BLaER1 treated with 17β-estradiol and CSF1 and Interleukin-3, amounts not matched to agents 10 nM and 100 nM (cell line): ENCODE measurements around the gene CA11.
A peak's percentile ranks its signal among the peaks of the same experiment; 100 is the strongest.

Experiments used
- H3K27ac ChIP-seq, 11 experiments: shearing (Covaris generic); formaldehyde crosslinking; 2 replicates each; pipeline ENCODE4 v1.8.1; 2022
- H3K27me3 ChIP-seq, 11 experiments: shearing (Covaris generic); formaldehyde crosslinking; 2 replicates each; pipeline ENCODE4 v1.8.1; 2022
- H3K36me3 ChIP-seq, 11 experiments: shearing (Covaris generic); formaldehyde crosslinking; 2 replicates each; pipeline ENCODE4 v1.8.1; 2022
- H3K4me1 ChIP-seq, 10 experiments: shearing (Covaris generic); formaldehyde crosslinking; 2 replicates each; pipeline ENCODE4 v1.8.1; 2022
- H3K4me2 ChIP-seq, 11 experiments: shearing (Covaris generic); formaldehyde crosslinking; 2 replicates each; pipeline ENCODE4 v1.8.1; 2022
- H3K4me3 ChIP-seq, 10 experiments: shearing (Covaris generic); formaldehyde crosslinking; 2 replicates each; pipeline ENCODE4 v1.8.1; 2022
- H3K9ac ChIP-seq, 11 experiments: shearing (Covaris generic); formaldehyde crosslinking; 2 replicates each; pipeline ENCODE4 v1.8.1; 2022
- H3K9me3 ChIP-seq, 11 experiments: shearing (Covaris generic); formaldehyde crosslinking; replicated peaks in 1 of 11; 2 replicates each; pipeline ENCODE4 v1.8.1; 2022
- H4K20me1 ChIP-seq, 11 experiments: shearing (Covaris generic); formaldehyde crosslinking; 2 replicates each; pipeline ENCODE4 v1.8.1; 2022
- Cebpa-rat ChIP-seq, 11 experiments: shearing (Covaris generic); IDR thresholded peaks; 2 replicates each; pipeline ENCODE4 v1.8.1; 2022

The CA11 gene

DNA sequence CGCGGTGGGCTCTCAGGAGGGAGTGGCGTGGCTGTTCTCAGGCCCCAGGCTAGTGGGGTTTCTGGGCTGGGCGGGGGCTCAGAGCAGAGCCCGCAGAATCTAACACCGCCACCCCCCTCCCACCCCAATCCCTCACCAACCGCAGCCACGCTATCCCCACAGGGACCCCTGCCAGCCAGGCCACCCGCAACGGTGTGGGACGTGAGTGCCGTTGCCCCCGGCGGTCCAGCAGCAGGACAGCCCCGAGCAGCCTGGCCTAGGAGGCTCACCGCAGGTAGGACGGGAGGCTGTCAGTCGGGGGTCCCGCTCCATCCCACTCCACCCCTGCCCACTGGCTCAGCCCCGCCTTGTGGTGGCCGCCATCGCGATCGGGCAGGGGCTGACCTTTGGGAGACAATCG lies 27.0 kb upstream of the CA11 start, which contains the start of gene NTN5:
TSS of gene NTN5 (minus strand) at position 24 of the 400 bp plus-strand sequence. CDS start 2,031 bp downstream, outside the sequence.
- Histone ChIP-seq H4K20me1 (no peaks in the 10 kb centered on the region), H3K9me3 (no peaks in the 10 kb centered on the region), H3K27me3 (no peaks in the 10 kb centered on the region), H3K27ac (peak within 1 kb of the TSS in 2 of 11 experiments; percentile 23 to 29; a peak in 2 of 22 replicates), H3K4me2 (peak within 1 kb of the TSS in 3 of 11 experiments; percentile 5 to 19 (median 15); a peak in 3 of 22 replicates), H3K9ac (peak within 1 kb of the TSS in 1 of 11 experiments; percentile 41; a peak in 4 of 22 replicates), H3K36me3 (no peaks in the 10 kb centered on the region), H3K4me3 (no peak within 1 kb of the TSS), H3K4me1 (peaks cover 8 to 29% (median 19%) of the 10 kb centered on the region in 10 experiments; a peak in 19 of 20 replicates)
- TF ChIP-seq Cebpa-rat (IDR thresholded peaks at IDR 0.05), result no peak

DNA sequence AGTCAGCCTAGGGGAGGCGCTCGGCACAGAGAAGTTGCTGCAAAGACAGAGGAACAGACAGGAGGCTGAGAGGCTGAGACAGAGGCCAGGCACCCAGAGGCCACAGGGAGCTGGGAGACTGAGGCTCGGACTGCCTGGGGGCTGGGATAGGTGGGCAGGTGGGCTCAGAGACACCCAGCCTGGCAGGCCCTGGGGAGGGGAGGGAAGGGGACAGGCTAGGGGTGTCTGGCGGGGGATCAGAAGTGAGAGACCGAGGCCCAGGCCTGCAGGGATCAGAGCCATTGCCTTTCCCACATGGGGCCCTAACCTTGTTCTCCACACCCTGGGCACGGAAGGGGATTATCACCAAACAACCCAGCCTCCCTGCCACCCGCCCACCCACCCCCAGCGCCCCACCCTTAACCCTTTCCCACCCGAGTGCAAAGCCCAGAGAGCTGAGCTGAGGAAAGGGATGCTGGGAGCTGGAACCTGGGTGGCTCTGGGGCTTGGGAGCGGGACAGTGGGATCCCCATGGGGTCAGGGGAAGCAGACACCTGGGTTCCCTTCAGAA lies 25.5 kb upstream of the CA11 start:
- Histone ChIP-seq H3K4me1 (peaks cover 7 to 24% (median 16%) of the 10 kb centered on the region in 10 experiments; a peak in 19 of 20 replicates), H3K27ac (peak overlapping the region in 4 of 11 experiments; percentile 13 to 29 (median 19); a peak in 3 of 22 replicates), H3K9ac (peak overlapping the region in 2 of 11 experiments; percentile 13 to 41; a peak in 2 of 22 replicates), H4K20me1 (no peaks in the 10 kb centered on the region), H3K36me3 (no peaks in the 10 kb centered on the region), H3K4me2 (peak overlapping the region in 3 of 11 experiments; percentile 5 to 19 (median 15); a peak in 3 of 22 replicates), H3K4me3 (no peak overlapping the region), H3K27me3 (no peaks in the 10 kb centered on the region), H3K9me3 (no peaks in the 10 kb centered on the region)
- no peak for TF ChIP-seq Cebpa-rat (IDR thresholded peaks at IDR 0.05)

DNA sequence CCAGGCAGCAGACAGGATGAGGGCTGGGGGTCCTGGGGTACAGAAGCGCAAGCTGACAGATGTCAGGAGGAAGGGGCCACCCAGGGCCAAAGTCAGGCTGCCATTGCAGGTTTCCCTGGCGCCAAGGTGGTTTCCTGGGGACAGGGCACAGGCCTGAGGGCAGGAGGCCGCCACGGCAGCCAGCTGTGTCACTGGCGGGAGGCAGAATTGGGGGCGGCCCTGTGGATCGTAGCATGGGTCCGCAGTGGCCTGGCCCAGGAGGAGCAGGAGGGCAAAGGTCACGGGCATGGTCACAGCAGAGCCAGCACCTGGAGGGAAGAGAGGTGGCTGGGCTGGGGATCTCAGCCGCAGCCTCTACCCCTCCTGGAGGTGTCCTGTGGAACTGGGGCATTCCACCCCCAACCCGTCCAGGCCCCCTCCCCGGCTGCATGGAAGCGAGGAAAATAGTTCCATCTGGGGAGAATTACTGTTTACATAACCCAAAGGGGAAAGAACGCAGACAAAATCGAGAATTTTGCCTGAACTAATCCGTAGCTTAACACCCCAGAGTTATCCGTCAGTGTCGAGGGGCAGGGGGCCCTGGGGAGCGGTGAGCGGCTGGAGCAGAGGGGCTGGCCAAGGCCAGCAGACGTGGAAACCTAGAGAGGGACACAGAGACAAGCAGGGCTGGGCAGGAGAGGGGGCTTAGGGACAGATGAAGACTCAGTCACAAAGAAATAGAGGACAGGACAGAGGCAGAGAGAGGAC lies 24.9 kb upstream of the CA11 start:
- Histone ChIP-seq H3K9me3 (no peaks in the 10 kb centered on the region), H3K4me2 (no peak overlapping the region), H3K36me3 (no peaks in the 10 kb centered on the region), H3K27ac (peak overlapping the region in 5 of 11 experiments; percentile 13 to 34 (median 22); a peak in 5 of 22 replicates), H3K4me1 (peaks cover 6 to 23% (median 16%) of the 10 kb centered on the region in 10 experiments; a peak in 19 of 20 replicates), H3K4me3 (no peak overlapping the region), H3K9ac (peak overlapping the region in 1 of 11 experiments; percentile 13; a peak in 1 of 22 replicates), H3K27me3 (no peaks in the 10 kb centered on the region), H4K20me1 (no peaks in the 10 kb centered on the region)
- no peak for TF ChIP-seq Cebpa-rat (IDR thresholded peaks at IDR 0.05)

DNA sequence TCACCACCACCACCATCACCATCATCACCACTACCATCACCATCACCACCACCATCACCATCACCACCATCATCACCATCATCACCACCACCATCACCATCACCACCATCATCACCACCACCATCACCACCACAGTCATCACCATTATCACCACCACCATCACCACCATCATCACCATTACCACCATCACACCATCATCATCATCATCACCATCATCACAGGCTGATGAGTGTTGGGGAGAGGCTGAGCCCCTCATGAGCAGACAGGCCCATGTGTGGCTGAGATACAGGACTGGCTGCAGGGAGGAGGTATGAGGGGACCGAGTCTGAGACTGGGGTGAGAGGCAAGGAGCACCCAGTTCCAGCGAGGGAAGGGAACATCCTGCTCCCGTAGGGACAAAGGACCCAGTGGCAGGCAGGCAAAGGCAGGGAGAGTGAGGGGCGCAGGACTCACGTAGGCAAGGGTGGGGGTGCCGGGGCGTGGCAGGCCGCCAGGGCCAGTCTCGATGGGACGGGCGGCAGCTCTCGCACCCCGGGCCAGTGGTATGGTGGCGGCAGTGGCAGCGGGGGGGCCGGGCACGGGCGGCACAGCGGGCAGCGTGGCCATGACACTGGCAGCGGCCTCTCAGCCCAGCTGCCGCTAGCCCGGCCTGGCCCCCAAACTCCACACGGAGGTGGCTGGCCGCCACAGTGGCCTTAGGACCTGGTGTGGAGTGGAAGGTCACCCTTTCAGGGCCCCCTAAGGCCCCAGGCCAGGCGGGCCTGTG lies 24.1 kb upstream of the CA11 start:
- no peak overlapping the region for H3K9ac ChIP-seq
- H3K4me2 ChIP-seq, result no peak overlapping the region
- TF ChIP-seq Cebpa-rat (IDR thresholded peaks at IDR 0.05), result no peak
- peak overlapping the region in 3 of 11 experiments; percentile 16 to 34 (median 23); a peak in 3 of 22 replicates for H3K27ac ChIP-seq
- H3K9me3 ChIP-seq, result no peaks in the 10 kb centered on the region
- no peaks in the 10 kb centered on the region for H4K20me1 ChIP-seq
- no peak overlapping the region for H3K4me3 ChIP-seq
- H3K4me1 ChIP-seq, result peaks cover 0 to 15% (median 11%) of the 10 kb centered on the region in 10 experiments; a peak in 18 of 20 replicates
- H3K27me3 ChIP-seq, result no peaks in the 10 kb centered on the region
- no peaks in the 10 kb centered on the region for H3K36me3 ChIP-seq

DNA sequence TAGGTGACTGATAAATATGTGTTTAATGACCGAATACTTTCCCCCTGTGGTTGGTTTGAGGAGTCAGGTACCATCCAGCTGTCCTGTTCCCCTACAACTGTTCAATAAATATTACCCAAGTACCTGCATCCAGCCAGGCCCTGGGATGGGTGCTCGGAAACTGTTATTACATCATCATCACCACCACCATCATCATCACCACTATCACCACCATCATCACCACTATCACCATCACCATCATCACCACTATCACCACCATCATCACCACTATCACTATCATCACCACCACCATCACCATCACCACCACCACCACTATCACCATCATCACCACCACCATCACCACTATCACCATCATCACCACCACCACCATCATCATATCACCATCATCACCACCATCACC lies 22.8 kb upstream of the CA11 start:
- Histone ChIP-seq H3K36me3 (no peaks in the 10 kb centered on the region), H3K4me1 (peaks cover 0 to 8% (median 5%) of the 10 kb centered on the region in 10 experiments; a peak in 6 of 20 replicates), H3K27ac (no peak overlapping the region), H3K4me2 (no peak overlapping the region), H3K9me3 (no peaks in the 10 kb centered on the region), H3K9ac (no peak overlapping the region), H3K4me3 (no peak overlapping the region), H4K20me1 (no peaks in the 10 kb centered on the region), H3K27me3 (no peaks in the 10 kb centered on the region)
- no peak for TF ChIP-seq Cebpa-rat (IDR thresholded peaks at IDR 0.05)

DNA sequence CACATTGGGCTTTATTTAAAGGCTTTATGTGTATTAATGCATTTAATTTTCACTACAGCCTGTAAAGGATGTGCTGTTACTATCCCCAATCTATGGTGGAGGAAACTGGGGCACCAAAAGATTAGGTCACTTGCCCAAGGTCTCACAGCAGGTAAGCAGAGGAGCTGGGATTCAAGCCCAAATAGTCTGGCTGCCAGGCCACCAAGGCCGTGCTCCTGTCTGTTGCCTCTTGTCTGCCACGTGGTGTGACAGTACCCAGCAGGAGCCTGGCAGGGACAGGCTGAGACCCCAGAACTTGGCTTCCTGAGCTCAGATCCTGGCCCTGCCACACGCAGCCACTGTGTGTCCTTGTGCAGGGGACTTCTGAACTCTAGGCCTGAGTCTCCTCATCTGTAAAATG lies 22.3 kb upstream of the CA11 start:
- Histone ChIP-seq H3K4me3 (no peak overlapping the region), H3K36me3 (no peaks in the 10 kb centered on the region), H3K9me3 (no peaks in the 10 kb centered on the region), H4K20me1 (no peaks in the 10 kb centered on the region), H3K27me3 (no peaks in the 10 kb centered on the region), H3K4me1 (peaks cover 0 to 11% (median 5%) of the 10 kb centered on the region in 10 experiments; a peak in 6 of 20 replicates), H3K9ac (peak overlapping the region in 1 of 11 experiments; percentile 29; a peak in 1 of 22 replicates), H3K27ac (no peak overlapping the region), H3K4me2 (no peak overlapping the region)
- no peak for TF ChIP-seq Cebpa-rat (IDR thresholded peaks at IDR 0.05)

DNA sequence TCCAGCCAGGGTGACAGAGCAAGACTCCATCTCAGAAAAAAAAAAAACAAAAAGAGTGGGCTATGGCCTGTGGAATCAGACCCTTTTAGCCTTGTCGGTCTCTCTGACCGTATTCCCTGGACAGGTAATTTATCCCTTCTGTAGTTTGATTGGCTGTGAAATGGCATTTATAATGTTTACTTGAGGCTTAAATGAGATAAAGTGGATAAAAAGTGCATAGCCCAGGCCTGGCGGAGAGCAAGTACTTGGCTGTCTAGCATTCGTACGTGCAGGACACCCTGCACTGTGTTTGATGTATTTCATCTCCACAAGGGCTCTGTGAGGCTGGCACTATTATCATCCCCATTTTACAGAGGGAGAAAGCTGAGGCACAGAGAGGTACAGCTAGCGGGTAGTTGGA lies 19.8 kb upstream of the CA11 start:
- Histone ChIP-seq H3K36me3 (no peaks in the 10 kb centered on the region), H3K4me2 (no peak overlapping the region), H3K9ac (no peak overlapping the region), H3K4me3 (no peak overlapping the region), H4K20me1 (no peaks in the 10 kb centered on the region), H3K9me3 (no peaks in the 10 kb centered on the region; a peak in 1 of 22 replicates), H3K27ac (no peak overlapping the region), H3K4me1 (peaks cover 8 to 25% (median 14%) of the 10 kb centered on the region in 10 experiments), H3K27me3 (no peaks in the 10 kb centered on the region)
- TF ChIP-seq Cebpa-rat (IDR thresholded peaks at IDR 0.05), result no peak

DNA sequence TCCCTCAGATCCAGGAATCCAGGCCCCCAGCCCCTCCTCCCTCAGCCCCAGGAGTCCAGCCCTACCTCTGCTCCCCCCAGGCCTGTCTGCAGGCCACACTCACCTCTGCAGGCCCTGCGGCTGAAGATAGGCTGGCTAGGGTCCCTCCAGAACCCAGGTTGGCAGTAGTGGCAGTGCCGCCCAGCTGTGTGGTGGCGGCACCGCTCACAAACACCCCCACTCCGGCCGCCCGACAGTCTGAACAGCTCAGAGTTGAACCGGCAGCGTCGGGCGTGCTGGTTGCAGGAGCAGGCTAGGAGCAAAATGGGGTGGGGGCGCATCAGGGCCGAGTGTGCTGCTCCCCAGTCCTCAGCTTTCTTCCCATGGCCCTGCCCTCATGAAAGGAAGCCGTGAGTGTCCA lies 18.5 kb upstream of the CA11 start:
- no peak overlapping the region for H3K9ac ChIP-seq

DNA sequence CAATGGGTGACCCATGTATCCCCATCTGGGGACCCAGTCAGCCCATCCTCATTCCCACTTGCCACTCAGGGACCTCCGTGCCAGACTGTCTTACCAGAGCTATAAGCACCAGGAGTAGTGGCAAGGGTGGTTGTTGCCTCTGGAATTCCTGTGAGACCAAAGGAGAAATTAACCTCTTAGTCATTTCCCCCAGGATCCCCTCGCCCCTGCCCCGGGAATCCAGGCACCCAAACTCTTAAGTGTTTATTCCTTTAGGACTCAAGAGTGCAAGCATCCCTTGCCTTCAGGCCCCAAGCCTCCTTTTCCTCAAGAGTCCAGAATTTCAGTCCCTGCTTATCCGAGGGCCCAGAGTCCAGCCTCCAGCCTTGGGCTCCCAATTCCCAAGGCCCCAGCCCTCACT lies 17.7 kb upstream of the CA11 start:
- no peaks in the 10 kb centered on the region for H3K36me3 ChIP-seq
- H3K27ac ChIP-seq, result peak overlapping the region in 1 of 11 experiments; percentile 3; a peak in 2 of 22 replicates
- TF ChIP-seq Cebpa-rat (IDR thresholded peaks at IDR 0.05), result no peak
- H3K4me1 ChIP-seq, result peaks cover 13 to 37% (median 25%) of the 10 kb centered on the region in 10 experiments
- no peaks in the 10 kb centered on the region for H3K27me3 ChIP-seq
- no peak overlapping the region for H3K4me3 ChIP-seq
- H3K9ac ChIP-seq, result no peak overlapping the region
- H3K4me2 ChIP-seq, result no peak overlapping the region
- no peaks in the 10 kb centered on the region; a peak in 1 of 22 replicates for H3K9me3 ChIP-seq
- no peaks in the 10 kb centered on the region for H4K20me1 ChIP-seq

More for the DNA sequence above, 18.5 kb upstream of the CA11 start:
- H3K9me3 ChIP-seq, result no peaks in the 10 kb centered on the region; a peak in 1 of 22 replicates
- H3K36me3 ChIP-seq, result no peaks in the 10 kb centered on the region
- H3K27ac ChIP-seq, result no peak overlapping the region
- H3K4me3 ChIP-seq, result no peak overlapping the region
- TF ChIP-seq Cebpa-rat (IDR thresholded peaks at IDR 0.05), result no peak
- no peak overlapping the region for H3K4me2 ChIP-seq
- no peaks in the 10 kb centered on the region for H3K27me3 ChIP-seq
- peaks cover 13 to 37% (median 25%) of the 10 kb centered on the region in 10 experiments for H3K4me1 ChIP-seq
- no peaks in the 10 kb centered on the region for H4K20me1 ChIP-seq
